T1000 (cell line): ENCODE measurements around the gene OR52L1.
"Not testable (repeated sequence)": the region's sequence is repeated elsewhere in the genome, so short reads cannot be mapped to it uniquely, and the experiment has no call there.

Experiments used
- DNase-seq: peaks from one replicate; lab custom pipeline; 2025; ENCODE audit warnings: mixed read lengths; lab: John Stamatoyannopoulos, UW

Gene OR52L1

GRCh38 chr11:5986885-5987284, at the start of gene OR52L1:
Gene OR52L1, minus strand, starts transcription at chr11:5986985. Its CDS starts 55 bp downstream, at chr11:5986930.
- no peak for DNase-seq

GRCh38 chr11:6030708-6031405, 44.1 kb upstream of the OR52L1 start, which contains the start of gene OR56A1:
Gene OR56A1, minus strand, starts transcription at chr11:6030758. Its CDS starts 3,066 bp downstream, at chr11:6027692.
- no peak for DNase-seq

- no peak for DNase-seq
Observed at GRCh38 chr11:6027501-6027900, 40.7 kb upstream of the OR52L1 start.

GRCh38 chr11:6025056-6025455, 38.3 kb upstream of the OR52L1 start:
- no peak for DNase-seq

GRCh38 chr11:6022956-6023355, 36.2 kb upstream of the OR52L1 start:
- no peak for DNase-seq

GRCh38 chr11:6013042-6013441, 26.3 kb upstream of the OR52L1 start:
- DNase-seq = no peak

- DNase-seq = no peak
Observed at GRCh38 chr11:6012035-6012668, 25.4 kb upstream of the OR52L1 start.

- no peak for DNase-seq
Observed at GRCh38 chr11:6006846-6007245, 20.1 kb upstream of the OR52L1 start, which contains the start of gene OR56A4. Gene OR56A4, minus strand, starts transcription at chr11:6006946. Its CDS starts 3,954 bp downstream, at chr11:6002992.

GRCh38 chr11:6006395-6006794, 19.6 kb upstream of the OR52L1 start:
- DNase-seq = no peak

GRCh38 chr11:6002202-6002699, 15.5 kb upstream of the OR52L1 start:
- no peak for DNase-seq

- no peak for DNase-seq
Observed at GRCh38 chr11:5994791-5995190, 8.0 kb upstream of the OR52L1 start.

- no peak for DNase-seq
Observed at GRCh38 chr11:5992604-5993251, 5.9 kb upstream of the OR52L1 start.

GRCh38 chr11:5992150-5992549, 5.4 kb upstream of the OR52L1 start:
- DNase-seq = no peak

- DNase-seq = no peak
Observed at GRCh38 chr11:5989203-5989602, 2.4 kb upstream of the OR52L1 start.

GRCh38 chr11:5983443-5983842, 3.3 kb downstream of the OR52L1 start:
- DNase-seq = no peak

- no peak for DNase-seq
Observed at GRCh38 chr11:5973530-5973929, 13.3 kb downstream of the OR52L1 start.

GRCh38 chr11:5968394-5968793, 18.4 kb downstream of the OR52L1 start, which contains the start of gene OR56A5:
Gene OR56A5, minus strand, starts transcription at chr11:5968494. Its CDS starts 0 bp downstream, at chr11:5968494.
- DNase-seq = no peak

GRCh38 chr11:5967708-5968107, 19.1 kb downstream of the OR52L1 start:
- DNase-seq = no peak

- DNase-seq = no peak
Observed at GRCh38 chr11:5966958-5967357, 19.8 kb downstream of the OR52L1 start.

GRCh38 chr11:5960704-5961320, 26.0 kb downstream of the OR52L1 start:
- DNase-seq = not testable (repeated sequence)

GRCh38 chr11:5955586-5955985, 31.2 kb downstream of the OR52L1 start:
- no peak for DNase-seq

- no peak for DNase-seq
Observed at GRCh38 chr11:5941951-5942350, 44.8 kb downstream of the OR52L1 start, which contains the start of gene OR56A3. Gene OR56A3, plus strand, starts transcription at chr11:5942251. Its CDS starts 5,096 bp downstream, at chr11:5947347.
